Endothelial cell of umbilical vein (primary cell): Measurements from ENCODE around the gene ADAMTS19. TPM values are rescaled to one million over a fixed set of nuclear protein-coding genes. Genes with fewer than 3 reads are reported as not detected.

Source experiments
- BruUV-seq: library from RNA; stranded (reverse); fragments of 400-500 nt; replicated peaks from 2 replicates; lab custom pipeline; 2021; lab: Mats Ljungman, UMichigan
- CTCF ChIA-PET: fragments of 300-600, 350-600 bp; sonication (Branson Sonifier 250); formaldehyde crosslinking; loops from one replicate; lab custom pipeline; 2021; ENCODE audit warnings: antibody characterized with exemption, inconsistent platforms; lab: Charles Lee
- POLR2A ChIA-PET: fragments of 300-600, 350-600 bp; sonication (Branson Sonifier 250); formaldehyde crosslinking; loops from one replicate; lab custom pipeline; 2021; ENCODE audit warnings: antibody characterized with exemption, inconsistent platforms; lab: Charles Lee
- DNase-seq: peaks from one replicate; pipeline ENCODE4 v3.0.0-alpha.2; 2011; ENCODE audit warnings: low read depth, low spot score
- FAIRE-seq: peaks from 2 replicates; lab custom pipeline; 2011; peaks lifted over from hg19 to GRCh38; lab: Jason Lieb, UNC
- H2AFZ ChIP-seq: 2 replicates; pipeline ENCODE4 v1.6.0; 2012; ENCODE audit warnings: low read depth, low read length, control low read depth, inconsistent platforms
- H3K27ac ChIP-seq: 2 replicates; pipeline ENCODE4 v1.5.1; 2011; ENCODE audit warnings: low read depth, mild to moderate bottlenecking, control low read depth, low read length, moderate library complexity; ENCODE audit not compliant: insufficient read depth
- H3K27me3 ChIP-seq, 2 experiments: 2 replicates each; pipeline versions ENCODE4 v1.6.0 to v1.6.1; 2011; ENCODE audit warnings: low read length in 2 of 2, mixed read lengths in 1 of 2; ENCODE audit not compliant: control insufficient read depth in 2 of 2, insufficient read depth in 2 of 2
- H3K36me3 ChIP-seq, 2 experiments: 2 replicates in 1 of 2; 3 replicates in 1 of 2; pipeline ENCODE4 v1.5.1; 2011; ENCODE audit warnings: low read length in 2 of 2, mild to moderate bottlenecking in 1 of 2, moderate library complexity in 1 of 2; ENCODE audit not compliant: control insufficient read depth in 2 of 2, insufficient read depth in 2 of 2; ENCODE audit errors: extremely low read depth in 1 of 2
- H3K4me1 ChIP-seq: 3 replicates; pipeline ENCODE4 v1.5.1; 2011; ENCODE audit warnings: mild to moderate bottlenecking, low read length; ENCODE audit not compliant: control insufficient read depth, insufficient read depth; ENCODE audit errors: extremely low read depth
- H3K4me2 ChIP-seq: 2 replicates; pipeline ENCODE4 v1.6.1; 2011; ENCODE audit warnings: low read length, control low read depth, mixed read lengths; ENCODE audit not compliant: insufficient read depth
- H3K4me3 ChIP-seq, 3 experiments: fragments of 200-600 bp in 1 of 3; sonication (generic), shearing (Covaris generic) in 1 of 3; replicated peaks in 1 of 3; 2 replicates each; pipeline ENCODE4 v1.5.1; 2011 to 2016; ENCODE audit warnings: control low read depth in 3 of 3, low read length in 3 of 3, mild to moderate bottlenecking in 2 of 3, inconsistent platforms in 1 of 3, low read depth in 1 of 3, moderate library complexity in 1 of 3; ENCODE audit not compliant: insufficient read depth in 1 of 3
- H3K79me2 ChIP-seq: 2 replicates; pipeline ENCODE4 v1.6.0; 2012; ENCODE audit warnings: low read length, inconsistent platforms; ENCODE audit not compliant: control insufficient read depth, insufficient read depth
- H3K9ac ChIP-seq: replicated peaks from 2 replicates; pipeline ENCODE3; 2011; ENCODE audit warnings: low read length, control low read depth; ENCODE audit not compliant: insufficient read depth; ENCODE audit errors: extremely low read depth
- H3K9me1 ChIP-seq: replicated peaks from 3 replicates; pipeline ENCODE4 v1.6.0; 2011; ENCODE audit warnings: mild to moderate bottlenecking, low read length; ENCODE audit not compliant: control insufficient read depth, insufficient read depth; ENCODE audit errors: extremely low read depth
- H3K9me3 ChIP-seq: replicated peaks from 2 replicates; pipeline ENCODE4 v1.5.1; 2012; ENCODE audit warnings: low read length, inconsistent platforms; ENCODE audit not compliant: control insufficient read depth, insufficient read depth
- H4K20me1 ChIP-seq: replicated peaks from 2 replicates; pipeline ENCODE3; 2011; ENCODE audit warnings: mild to moderate bottlenecking, low read length; ENCODE audit not compliant: control insufficient read depth, insufficient read depth; ENCODE audit errors: extremely low read depth
- CTCF ChIP-seq, 2 donors: IDR thresholded peaks; 1 replicate in 1 of 2; 2 replicates in 1 of 2; pipeline ENCODE4 v1.5.1; 2011; ENCODE audit warnings: low read length in 2 of 2, mild to moderate bottlenecking in 2 of 2, moderate library complexity in 2 of 2, control low read depth in 1 of 2, inconsistent platforms in 1 of 2, low read depth in 1 of 2; ENCODE audit not compliant: insufficient read depth in 1 of 2; ENCODE audit errors: extremely low read depth in 1 of 2
- EZH2 ChIP-seq: IDR thresholded peaks from 2 replicates; pipeline ENCODE4 v1.6.1; 2012; ENCODE audit warnings: borderline replicate concordance, low read depth, mild to moderate bottlenecking, moderate library complexity, low read length, inconsistent platforms; ENCODE audit not compliant: severe bottlenecking
- FOS ChIP-seq: IDR thresholded peaks from 2 replicates; pipeline ENCODE4 v1.6.1; 2011; ENCODE audit warnings: mild to moderate bottlenecking, low read length, moderate library complexity, borderline replicate concordance; ENCODE audit not compliant: insufficient read depth
- GATA2 ChIP-seq: IDR thresholded peaks from 2 replicates; pipeline ENCODE4 v1.7.0; 2011; ENCODE audit warnings: low read depth, mild to moderate bottlenecking, moderate library complexity, mixed read lengths, low read length; ENCODE audit not compliant: insufficient read length, insufficient read depth
- JUN ChIP-seq: IDR thresholded peaks from 2 replicates; pipeline ENCODE4 v1.6.1; 2011; ENCODE audit warnings: borderline replicate concordance, low read depth; ENCODE audit not compliant: insufficient read length, insufficient read depth
- MAX ChIP-seq: IDR thresholded peaks from 2 replicates; pipeline ENCODE4 v1.6.1; 2011; ENCODE audit not compliant: insufficient read depth, insufficient read length
- MYC ChIP-seq: IDR thresholded peaks from one replicate; pipeline ENCODE4 v1.6.1; 2011; ENCODE audit warnings: mild to moderate bottlenecking, low read depth, low read length
- POLR2A ChIP-seq: IDR thresholded peaks from 2 replicates; pipeline ENCODE4 v1.6.1; 2012; ENCODE audit warnings: low read depth, mild to moderate bottlenecking, control low read depth, low read length
- POLR2AphosphoS5 ChIP-seq: IDR thresholded peaks from 2 replicates; pipeline ENCODE4 v1.6.1; 2012; ENCODE audit warnings: low read depth, mild to moderate bottlenecking, control low read depth, low read length, moderate library complexity; ENCODE audit not compliant: insufficient read depth
- dilution Hi-C: fragments of 300-500 bp; cut with MboI; formaldehyde crosslinking; loops from one replicate; pipeline ENCODE4 v1.15.0; 2019; ENCODE audit warnings: low sequenced_read_pairs; ENCODE audit not compliant: extremely low pct_ligation_motif_present
- intact Hi-C: fragments of 100-400 bp; cut with micrococcal nuclease; formaldehyde crosslinking; loops from one replicate; pipeline ENCODE4 v1.10.0; 2022
- polyA plus RNA-seq, 4 experiments: library from polyadenylated mRNA; depleted of rRNA in 3 of 4; stranded (reverse) in 3 of 4; unstranded in 1 of 4; fragments of >200 nt; gene quantifications; 2 replicates each; pipeline versions ENCODE4 v1.2.1 to v1.2.3, GENCODE V29; 2011 to 2012; ENCODE audit warnings: missing spikeins in 1 of 4
- total RNA-seq: library from RNA; stranded (reverse); gene quantifications from 2 replicates; pipeline ENCODE4 v1.2.3, GENCODE V29; 2021

The ADAMTS19 gene
- total and polyA plus RNA-seq, 2 donors (not counting 3 experiments of a cell fraction or from before 2014, with no cell fraction given), result not detected

- TF ChIP-seq POLR2A (no peak), CTCF (IDR thresholded peaks at IDR 0.05; ENCODE audit: extremely low read depth in 1 of 2, insufficient read depth in 1 of 2, low read depth in 1 of 2, low read length in 2 of 2) (no peak), POLR2AphosphoS5 (no peak), MAX (no peak), JUN (no peak), GATA2 (no peak), EZH2 (no peak), FOS (no peak), MYC (no peak)
- H3K4me1 ChIP-seq, result no peaks in the 10 kb centered on the region
- BruUV-seq, result no TSS peak
- FAIRE-seq (no peak), DNase-seq (no peak)
- H4K20me1 ChIP-seq, result no peaks in the 10 kb centered on the region
- H2AFZ ChIP-seq, result no peak overlapping the region
- ChIA-PET CTCF (no interaction called here), POLR2A (no interaction called here)
- H3K36me3 ChIP-seq, result no peaks in the 10 kb centered on the region
- dilution Hi-C loops, result no loop called here
- no peak overlapping the region for H3K27ac ChIP-seq
- H3K4me3 ChIP-seq, result no peak overlapping the region
- no peaks in the 10 kb centered on the region for H3K79me2 ChIP-seq
- no peak overlapping the region for H3K9ac ChIP-seq
- no peaks in the 10 kb centered on the region for H3K9me3 ChIP-seq
- H3K27me3 ChIP-seq, result no peaks in the 10 kb centered on the region
- H3K9me1 ChIP-seq, result no peaks in the 10 kb centered on the region
- no peak overlapping the region for H3K4me2 ChIP-seq
- intact Hi-C loops, result no loop called here
Observed at GRCh38 chr5:129629575-129629974, 169.5 kb downstream of the ADAMTS19 start.
